GM21723 (cell line): ENCODE measurements around the gene ARMC9.
"Not testable (repeated sequence)": the region's sequence is repeated elsewhere in the genome, so short reads cannot be mapped to it uniquely, and the experiment has no call there.

Source experiments
- ATAC-seq: cut with Tn5 transposase; IDR thresholded peaks from one replicate; pipeline ENCODE4 v1.9.1; 2021; ENCODE audit warnings: mild to moderate bottlenecking, moderate library complexity; ENCODE audit not compliant: unreplicated experiment

The ARMC9 gene

DNA sequence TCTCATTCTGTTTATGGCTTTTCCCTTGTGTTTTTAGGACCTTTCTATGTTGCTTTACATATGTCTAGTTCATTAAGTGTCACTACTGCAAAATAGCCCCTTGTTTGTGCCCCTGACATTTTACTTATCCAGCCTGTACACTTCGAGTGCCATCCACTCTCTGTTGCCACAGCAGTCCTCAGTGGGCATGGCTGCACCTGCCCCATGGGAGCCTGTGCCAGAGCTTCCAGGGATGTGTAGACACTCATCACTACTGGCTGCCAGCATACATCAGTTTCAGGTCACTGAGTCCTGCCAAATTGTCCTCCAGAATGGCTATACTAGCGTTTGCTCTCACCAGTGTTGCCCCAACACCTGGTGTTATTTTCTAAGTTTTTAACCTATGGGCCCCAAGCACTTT, 80.4 kb downstream of the ARMC9 start:
- ATAC-seq, result no peak

GRCh38 chr2:231280846-231281245, 82.4 kb downstream of the ARMC9 start:
- ATAC-seq, result no peak

DNA sequence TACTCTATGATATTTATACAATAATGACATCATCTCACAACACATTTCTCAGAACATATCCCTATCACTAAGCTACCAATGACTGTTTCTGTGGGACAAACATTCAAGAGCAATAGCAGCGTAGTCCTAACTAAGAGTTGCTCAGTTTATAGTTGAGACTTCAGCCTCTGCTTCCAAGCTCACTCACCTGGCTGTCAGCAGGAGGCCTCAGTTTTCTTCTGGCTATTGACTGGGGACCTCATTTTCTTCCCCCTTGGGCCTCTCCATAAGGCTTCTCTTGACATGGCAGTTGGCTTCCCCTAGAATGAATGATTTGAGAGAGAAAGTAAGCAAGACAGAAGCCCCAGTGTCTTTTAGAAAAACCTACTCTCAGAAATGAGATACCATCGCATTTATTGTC, 85.9 kb downstream of the ARMC9 start:
- no peak for ATAC-seq

DNA sequence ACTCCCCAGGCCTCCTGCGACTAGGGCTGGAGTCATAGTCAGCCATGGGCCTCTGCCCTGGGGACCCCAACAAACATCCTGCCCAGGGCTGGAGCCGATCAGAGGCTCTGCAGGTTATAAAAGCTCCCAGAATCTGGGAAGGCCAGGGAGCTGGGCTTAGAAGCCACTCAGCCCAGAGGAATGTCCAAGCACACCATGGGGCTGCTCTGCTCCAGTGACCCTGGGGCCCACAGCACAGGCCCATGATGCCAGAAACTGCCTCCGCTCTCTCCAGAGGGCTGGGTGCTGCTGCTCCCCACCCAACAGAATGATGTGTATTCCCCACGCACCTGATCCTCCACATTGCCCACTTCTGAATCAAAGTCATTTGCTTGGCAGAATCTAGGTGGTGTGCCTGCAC, 88.5 kb downstream of the ARMC9 start:
- no peak for ATAC-seq

GRCh38 chr2:231287696-231288095, 89.3 kb downstream of the ARMC9 start:
- ATAC-seq, result no peak

- ATAC-seq, result no peak
These were observed 90.2 kb downstream of the ARMC9 start for GRCh38 chr2:231288590-231288989.

GRCh38 chr2:231290321-231291015, 92.0 kb downstream of the ARMC9 start:
- ATAC-seq, result no peak

- ATAC-seq, result no peak
These were observed 94.2 kb downstream of the ARMC9 start for GRCh38 chr2:231292472-231293134.

DNA sequence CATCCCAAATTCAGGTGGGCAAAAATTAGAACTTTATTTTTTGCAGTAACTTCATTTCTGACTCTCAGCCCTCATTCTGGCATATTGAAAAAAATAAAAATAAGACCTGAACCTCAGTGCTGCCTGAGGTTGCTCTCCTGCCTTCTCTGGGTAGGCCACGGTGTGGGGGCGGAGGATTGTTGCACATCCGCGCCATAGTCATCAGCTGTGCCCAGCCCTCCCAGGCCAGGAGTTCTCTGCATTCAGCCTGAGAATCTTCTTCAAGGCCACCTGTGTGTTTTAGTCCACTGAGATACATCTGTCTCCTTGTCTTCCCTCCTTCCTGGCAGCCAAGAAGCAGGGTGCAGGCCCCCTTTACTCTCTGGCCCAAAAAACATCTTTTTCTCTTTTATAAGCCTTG, 94.7 kb downstream of the ARMC9 start:
- ATAC-seq, result no peak

GRCh38 chr2:231294116-231294515, 95.7 kb downstream of the ARMC9 start:
- ATAC-seq, result no peak

- ATAC-seq, result no peak
These were observed 96.3 kb downstream of the ARMC9 start for GRCh38 chr2:231294571-231295362.

DNA sequence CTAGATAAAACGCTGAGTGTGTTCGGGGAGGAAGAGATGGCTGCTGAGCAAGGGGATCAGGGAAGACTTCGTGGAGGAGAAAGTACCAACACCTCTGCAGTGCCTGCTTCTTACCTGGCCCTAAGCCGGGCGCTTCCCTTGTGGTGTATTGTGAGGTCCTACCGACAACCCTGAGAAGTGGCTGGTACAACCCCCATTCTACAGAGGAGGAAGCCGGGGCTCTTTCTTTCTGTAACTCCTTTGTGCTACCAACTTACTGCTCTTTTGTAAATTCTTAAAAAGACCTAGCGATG, 96.9 kb downstream of the ARMC9 start:
- ATAC-seq, result no peak

GRCh38 chr2:231296401-231296974, 98.1 kb downstream of the ARMC9 start:
- no peak for ATAC-seq

DNA sequence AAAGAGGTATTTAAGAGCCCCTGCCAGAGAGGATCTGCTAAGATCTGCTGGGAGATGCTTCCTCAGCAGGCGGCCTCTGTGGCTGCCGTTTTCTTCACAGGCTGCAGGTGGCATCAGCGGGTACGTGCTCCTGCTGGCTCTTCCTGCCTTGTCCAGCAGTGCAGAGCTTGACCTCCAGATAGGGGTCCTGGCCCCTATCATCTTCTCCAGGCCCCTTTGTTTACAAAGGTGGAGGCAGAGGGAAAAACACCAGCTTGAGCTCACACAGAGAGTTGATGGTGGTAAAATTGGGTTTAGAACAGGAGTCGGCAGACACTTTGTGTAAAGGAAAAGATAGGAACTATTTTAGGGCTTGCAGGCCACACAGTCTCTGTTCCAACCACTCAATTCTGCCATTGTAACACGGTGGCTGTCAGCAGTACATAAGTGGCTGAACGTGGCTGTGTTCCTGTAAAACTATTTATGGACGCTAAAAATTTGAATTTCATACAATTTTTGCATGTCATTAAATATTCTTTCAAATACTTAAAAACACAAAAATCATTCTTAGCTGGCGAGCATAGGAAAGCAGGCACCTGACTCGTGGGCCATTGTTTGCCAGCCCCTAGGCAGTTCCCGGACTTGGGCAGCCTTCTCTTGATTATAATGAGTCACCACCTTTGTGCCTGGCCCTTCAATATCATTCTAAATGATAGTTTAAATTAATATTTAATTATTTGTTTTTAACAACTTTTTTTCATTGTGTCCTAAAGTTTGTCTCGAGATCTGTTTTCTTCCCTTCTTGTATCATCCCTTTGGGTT, 98.9 kb downstream of the ARMC9 start:
- peak; percentile 77 for ATAC-seq

GRCh38 chr2:231298091-231298490, 99.7 kb downstream of the ARMC9 start:
- no peak for ATAC-seq

DNA sequence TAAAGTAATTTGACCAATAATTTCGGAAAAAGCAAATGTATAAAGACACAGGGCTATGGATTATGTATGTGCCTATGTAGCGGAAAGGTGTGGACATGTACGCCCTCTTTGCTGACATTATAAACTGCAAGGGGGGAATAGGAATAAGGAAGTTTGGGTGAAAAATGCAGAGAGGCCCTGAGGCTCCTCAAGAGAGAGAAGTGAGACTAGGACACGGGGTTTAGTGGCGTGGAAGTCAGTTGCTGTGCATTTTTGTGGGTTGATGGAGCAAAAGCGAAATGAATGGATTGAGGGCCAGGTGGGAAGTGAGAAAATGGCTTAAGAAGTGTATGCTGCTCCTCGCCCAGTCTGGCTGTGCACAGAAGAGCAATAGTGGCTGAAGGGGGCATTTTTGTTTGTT, 100.8 kb downstream of the ARMC9 start:
- no peak for ATAC-seq

GRCh38 chr2:231300020-231300721, 101.7 kb downstream of the ARMC9 start:
- no peak for ATAC-seq

DNA sequence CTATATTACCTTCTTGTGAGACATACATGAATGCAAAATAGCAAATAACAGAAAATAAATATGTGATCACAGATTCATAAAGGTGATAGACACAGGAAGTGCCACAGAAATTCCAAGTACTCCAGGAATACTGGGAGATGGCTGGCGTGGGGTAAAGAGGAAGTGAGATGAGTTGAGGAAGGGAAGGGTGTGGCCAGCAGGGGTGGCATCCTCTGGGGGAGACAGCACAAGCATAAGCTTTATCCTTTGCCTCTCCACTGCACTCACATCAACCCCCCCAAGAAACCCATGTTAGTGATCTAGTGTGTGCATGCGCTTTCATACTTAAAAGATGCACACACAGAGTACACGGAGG, 102.3 kb downstream of the ARMC9 start:
- ATAC-seq, result no peak

DNA sequence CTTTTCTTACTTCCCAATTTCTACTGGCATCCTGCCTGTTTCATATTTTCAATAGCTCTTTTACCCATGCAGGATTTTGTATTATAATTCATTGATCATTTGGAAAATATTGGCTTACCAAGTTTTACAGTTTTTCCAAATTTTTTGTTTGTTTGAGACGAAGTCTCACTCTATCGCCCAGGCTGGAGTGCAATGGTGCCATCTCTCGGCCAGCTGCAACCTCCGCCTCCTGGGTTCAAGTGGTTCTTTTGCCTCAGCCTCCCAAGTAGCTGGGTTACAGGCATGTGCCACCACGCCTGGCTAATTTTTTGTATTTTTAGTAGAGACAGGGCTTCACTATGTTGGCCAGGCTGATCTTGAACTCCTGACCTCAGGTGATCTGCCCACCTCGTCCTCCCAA, 105.8 kb downstream of the ARMC9 start:
- ATAC-seq, result not testable (repeated sequence)

GRCh38 chr2:231305221-231305620, 106.8 kb downstream of the ARMC9 start:
- no peak for ATAC-seq
